Amniotic stem cell (primary cell): ENCODE measurements around the gene CHD2.
"Not testable (repeated sequence)": the region's sequence is repeated elsewhere in the genome, so short reads cannot be mapped to it uniquely, and the experiment has no call there.

ENCODE experiments used
- DNase-seq: peaks from one replicate; lab custom pipeline; 2025; lab: John Stamatoyannopoulos, UW

The CHD2 gene

DNA sequence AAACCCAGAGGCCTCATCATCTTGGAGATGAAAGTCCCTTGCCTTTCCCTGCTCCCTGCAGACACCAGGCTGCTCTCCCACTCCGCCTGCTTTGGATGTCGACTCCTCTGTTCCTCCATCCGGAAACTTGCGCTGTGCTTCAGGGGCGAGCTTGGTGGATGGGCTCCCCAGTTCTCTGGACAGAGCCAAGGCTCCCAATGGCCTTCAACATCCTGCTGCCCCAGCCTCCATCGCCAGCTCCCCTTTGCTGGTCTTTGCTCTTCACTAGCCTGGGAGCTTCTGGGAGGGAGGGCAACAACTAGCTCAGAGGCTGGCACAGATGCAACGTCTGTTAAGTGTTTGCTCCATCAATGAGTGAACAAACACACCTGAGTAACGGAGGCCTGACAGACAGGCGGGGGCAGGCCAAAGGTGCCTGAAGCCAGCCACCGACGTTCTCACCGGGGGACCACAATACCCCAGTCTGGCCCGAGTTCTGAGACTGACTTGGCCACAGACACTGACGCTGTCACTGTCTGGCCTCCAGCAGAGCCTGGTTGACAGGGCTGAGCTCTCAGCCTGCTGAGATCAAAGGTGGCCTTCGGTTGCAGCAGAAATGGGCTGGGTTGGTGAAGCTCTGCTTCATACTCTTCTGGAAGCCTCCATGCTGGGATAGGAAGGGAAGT lies 149.9 kb downstream of the CHD2 start:
- DNase-seq, result no peak

DNA sequence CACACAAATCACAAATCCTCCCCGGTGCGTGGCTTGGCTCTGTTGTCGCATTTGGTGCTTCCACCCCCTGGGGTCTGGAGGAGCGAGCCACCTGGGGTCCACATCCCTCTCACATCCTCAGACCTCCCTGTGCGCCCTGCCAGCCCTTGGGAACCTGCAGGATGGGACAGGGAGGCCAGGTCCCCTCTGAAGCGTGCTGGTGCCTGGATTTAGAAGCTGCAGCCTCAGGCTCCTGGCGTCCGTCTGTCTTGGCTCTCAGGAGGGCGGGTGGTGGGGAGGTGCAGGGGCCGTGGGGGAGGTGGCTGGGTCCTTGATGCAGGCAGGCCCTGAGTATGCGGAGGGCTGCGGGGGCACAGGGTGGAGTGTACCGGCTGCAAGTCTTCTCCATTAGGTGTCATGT lies 150.5 kb downstream of the CHD2 start:
- DNase-seq, result no peak

DNA sequence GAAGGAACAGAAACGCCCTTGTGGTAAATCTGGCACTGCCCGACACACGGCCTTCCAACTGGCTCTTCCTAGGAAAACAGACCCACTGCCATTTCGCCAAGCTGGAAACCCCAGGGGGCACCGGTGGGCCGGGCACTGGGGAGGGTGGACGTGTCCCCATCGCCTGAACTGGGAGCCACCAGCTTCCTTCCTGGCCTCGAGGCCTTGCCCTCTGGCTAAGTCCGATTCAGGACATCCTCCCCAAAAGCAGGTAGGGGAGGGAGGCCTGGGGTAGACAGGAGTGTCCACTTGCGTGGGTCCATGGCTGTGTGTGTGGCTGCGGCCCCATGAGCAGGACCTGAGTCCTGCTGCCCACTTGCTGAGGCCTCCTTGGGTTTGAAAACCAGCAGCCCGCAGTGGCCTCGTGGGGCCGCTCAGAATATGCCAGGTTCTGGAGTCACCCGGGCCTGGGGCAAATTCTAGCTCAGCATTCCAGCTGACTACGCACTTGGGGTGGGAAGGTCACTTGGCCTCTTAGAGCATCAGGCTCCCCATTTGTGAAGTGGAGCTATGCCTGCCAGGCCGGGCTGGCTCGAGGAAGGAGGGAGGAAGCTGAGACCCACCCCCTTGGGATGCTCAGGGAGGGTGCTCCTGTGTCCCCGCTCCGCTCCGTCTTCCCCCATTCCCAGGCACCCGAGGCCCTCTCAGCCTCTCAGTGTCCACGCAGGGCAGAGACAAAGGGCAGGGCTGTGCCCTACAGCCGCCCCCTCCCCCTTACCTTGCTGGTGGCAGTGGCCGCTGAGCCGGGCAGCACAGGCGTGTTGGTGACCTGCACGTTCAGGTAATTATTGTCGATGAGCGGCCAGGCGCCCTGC lies 151.3 kb downstream of the CHD2 start:
- DNase-seq, result no peak

DNA sequence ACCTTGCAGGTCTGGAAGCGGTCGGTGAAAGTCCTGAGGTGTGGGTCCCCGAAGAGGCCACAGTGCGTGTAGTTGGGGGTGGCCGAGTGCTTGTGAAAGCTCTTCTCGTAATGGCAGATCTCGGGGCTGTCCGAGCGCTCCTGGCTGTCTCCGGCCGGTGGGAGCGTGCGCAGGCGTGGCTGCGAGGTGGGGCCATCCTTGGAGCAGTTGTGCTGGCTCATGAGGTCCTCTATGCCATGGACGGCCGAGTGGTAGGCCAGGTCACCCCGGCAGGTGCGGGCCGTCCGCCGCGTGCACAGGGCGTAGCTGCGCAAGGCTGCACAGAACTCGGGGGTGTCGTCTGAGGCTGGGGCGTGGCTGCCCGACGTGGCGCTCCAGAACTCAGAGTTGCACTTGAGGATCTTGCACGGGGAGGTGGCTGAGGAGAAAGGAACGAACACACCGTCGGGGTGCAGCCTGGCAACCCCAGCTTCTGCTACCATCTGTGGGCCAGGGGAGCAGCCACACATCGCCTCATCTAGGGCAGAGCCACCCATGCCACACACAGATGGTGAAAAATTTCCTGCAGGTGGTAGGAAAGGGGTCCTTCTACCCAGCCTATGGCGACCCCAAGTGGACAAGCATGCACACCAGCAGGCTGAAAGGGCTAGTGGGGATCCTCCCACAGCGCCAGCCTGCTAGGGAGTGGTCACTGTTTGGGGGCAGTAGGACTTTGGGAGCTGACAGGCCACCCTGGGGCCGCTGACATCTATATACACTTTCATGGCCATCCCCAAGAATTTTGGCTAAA lies 152.2 kb downstream of the CHD2 start:
- DNase-seq, result no peak

DNA sequence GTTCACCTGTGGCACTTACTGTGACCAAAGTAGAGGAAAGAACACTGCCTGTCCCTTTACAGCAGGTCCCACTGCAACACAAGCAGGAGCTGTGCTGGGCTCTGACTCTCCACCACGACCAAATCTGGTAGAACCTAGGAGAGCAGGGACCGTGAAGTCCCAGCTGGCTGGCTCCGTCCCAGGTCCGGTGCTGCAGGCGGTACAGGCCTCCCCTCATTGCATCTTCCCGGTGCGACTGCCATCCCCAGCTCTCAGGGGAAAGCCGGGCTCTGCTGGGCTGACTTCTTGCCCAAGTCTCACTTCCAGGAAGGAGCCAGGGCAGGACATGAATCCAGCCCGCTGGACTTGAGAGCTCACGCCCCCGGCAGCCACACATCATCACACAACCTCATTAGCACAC lies 155.1 kb downstream of the CHD2 start:
- no peak for DNase-seq

DNA sequence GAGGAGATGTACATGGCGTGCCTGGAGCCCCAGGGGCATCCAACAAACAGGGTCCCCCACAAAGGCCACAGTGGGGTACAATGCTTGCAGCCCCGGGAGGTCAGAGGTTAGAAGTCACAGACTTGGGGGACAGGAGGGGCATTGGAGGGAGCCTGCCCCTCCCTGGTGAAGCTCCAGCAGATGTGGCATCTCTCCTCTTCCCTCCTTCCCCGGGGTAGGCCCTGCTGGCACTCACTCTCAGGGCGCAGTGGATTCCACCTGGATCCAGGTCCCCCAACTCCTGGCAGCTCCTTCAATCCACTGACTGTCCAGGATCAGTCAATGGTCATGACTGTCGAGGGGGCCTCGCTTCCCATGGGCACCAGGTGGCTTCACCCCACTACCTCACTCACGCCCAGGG lies 156.7 kb downstream of the CHD2 start:
- no peak for DNase-seq

DNA sequence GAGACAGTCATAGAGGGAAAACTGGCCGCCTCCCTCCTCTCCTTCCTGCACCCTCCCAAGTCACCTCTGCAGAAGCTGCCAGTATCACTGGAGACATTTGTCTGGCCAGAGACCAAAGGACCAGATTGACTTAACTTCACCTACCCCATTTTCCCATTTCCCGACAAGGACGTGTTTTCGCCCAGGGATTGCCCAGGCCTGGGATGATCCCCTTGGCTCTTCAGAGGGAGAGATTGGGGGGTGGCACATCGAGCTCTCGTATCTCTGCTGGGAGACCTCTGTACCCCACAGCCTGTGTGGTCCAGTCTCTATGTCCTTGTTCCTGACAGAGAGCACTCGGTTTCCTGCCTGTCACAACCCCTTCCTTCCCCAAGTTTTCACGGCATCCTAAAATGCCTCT lies 157.5 kb downstream of the CHD2 start:
- no peak for DNase-seq

DNA sequence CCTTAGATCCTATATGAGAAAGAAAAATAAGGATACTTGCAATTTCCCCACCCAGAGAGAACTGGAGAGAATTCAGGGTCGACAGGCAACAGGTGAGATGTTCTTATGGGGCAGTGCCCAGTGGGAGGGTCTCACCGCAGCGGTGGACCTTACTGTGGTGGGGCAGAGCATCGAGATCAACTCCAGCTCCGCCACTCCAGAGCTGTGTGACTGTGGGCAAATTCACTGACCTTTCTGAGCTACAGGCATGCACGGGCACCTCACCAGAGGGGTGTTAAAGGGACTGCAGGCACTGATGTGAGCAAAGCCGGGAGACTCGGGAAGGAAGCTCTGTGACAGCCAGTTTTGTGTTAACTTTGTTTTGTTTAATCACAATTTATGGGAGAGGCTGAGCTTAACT lies 158.0 kb downstream of the CHD2 start:
- DNase-seq, result no peak

DNA sequence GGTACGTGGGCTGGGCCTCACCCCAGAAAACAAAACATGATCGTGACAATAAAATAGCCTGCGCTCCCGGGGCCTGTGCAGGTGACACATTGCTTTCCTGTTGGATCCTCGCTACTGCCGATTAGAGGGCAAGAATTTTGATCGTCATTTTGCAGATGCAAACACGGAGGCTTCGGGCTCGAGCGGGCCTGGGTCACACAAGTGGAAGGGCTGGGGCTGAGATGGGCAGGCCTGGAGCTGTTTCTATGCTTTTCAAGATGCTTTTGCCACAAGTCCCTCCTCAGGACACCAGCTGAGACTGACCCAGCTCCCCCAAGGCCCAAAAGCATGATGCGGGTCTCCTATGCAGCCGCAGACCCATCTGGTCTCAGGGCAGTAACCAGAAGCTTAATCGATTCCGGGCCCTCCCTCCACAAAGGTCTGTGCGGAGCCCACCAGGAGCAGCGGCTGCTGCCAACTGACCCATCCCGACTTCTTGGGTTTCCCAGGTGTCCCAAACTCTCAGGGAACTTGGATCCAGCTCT lies 158.8 kb downstream of the CHD2 start:
- DNase-seq, result no peak

DNA sequence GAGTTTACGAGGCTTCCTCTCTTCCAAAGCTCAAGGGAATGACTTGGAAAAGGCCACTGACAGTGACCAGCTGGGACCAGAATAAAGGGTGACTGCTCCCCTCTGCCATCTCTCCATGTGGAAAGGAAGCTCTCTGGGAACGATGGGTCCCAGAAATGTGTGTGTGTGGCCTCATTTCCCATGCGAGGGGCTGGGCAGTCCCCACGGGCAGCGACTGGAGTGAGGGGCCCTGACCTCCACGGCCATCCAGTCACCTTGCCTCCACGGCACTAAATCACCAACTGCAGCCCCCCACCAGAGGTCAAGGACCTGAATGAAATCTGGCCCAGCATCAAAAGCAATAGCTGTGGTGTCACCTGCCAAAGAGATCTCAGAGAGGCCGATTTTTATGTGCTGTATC lies 159.3 kb downstream of the CHD2 start:
- no peak for DNase-seq

DNA sequence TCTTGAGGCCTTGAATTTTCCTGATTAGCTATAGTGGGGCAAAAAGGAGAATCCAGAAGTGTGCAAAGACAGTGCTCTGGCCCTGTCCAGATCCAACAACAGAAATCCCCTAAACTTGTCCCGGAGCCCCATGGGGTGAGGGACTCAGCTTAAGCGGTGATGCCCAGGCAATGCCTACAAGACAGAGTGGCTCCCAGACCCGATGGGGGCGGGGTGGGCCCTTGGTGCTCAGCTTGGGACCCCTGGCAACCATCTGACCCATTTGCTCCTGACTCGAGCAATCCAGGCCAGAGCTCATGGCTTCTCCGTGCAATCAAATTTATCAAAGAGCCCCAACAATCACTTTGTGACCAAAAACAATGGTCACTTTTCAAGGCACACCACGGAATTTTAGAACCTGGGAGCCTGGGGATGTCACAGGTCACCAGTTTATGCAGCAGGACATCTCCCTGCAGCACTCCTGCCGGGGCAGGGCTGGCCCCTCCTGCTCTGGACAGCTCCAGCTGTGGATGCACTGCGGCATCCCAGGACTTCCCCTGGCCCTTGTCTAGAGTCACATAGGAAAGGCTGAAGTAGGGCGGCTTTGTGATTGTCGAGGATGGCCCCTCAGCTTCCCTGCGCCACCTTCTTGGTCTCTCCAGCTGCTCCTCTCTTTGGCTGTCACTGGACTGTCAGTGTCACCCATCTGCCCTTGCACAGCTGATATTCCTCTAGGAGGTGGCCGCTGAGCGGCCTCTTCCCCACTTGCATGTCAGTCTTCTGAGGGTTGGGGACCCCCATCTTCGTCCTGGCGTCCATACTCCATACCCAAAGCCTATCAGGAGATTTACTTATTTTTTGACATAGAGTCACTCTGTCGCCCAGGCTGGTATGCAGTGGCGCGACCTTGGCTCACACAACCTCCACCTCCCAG lies 160.5 kb downstream of the CHD2 start:
- DNase-seq, result no peak

DNA sequence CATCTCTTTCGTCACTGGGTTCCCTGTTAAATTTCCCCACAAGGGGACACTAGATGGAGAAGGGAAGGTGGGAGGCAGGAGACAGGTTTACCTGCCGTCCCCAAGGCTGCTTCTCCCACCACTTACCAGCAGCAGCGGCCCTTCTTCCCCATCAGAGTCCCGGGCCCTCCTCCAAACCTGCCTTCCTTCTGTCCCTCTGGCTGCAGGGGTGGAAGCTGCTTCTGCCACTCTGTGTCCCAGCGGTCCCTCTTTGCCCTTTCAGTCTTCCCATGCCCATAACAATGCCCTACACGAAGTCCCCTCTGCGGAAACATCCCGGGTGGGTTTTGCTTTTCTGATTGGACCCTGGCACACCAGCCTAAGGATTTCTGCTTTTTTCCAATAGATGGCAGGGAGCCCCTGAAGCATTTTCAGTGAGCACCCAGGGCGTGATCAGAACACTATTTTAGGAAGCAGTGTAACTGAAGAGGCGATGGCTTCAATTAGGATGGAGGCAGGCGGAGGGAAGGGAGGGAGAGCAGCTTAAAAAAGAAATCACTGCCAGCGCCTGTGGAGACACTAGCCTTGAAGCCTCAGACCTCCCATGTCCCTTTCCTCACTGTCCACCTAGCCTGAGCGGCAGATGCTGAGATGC lies 162.6 kb downstream of the CHD2 start:
- not testable (repeated sequence) for DNase-seq

DNA sequence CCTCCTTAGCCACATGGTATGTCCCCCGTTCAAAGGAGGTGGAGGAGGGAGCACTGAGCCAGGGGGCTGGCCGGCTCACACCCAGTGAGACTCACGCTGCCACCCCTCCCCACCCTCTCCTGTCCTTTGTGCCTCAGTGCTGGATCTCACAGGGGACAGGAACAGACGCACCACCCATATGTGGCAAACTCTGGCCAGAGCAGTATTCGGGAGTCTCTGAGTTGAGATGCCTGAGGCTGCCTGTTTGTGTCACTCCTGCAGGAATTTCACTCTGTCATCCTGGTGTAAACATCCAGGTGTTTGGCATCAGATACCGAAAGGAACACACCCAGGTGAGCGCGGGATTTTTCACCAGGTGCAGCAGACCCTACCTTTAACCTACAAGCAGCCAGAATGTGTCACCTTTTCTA lies 163.1 kb downstream of the CHD2 start:
- DNase-seq, result no peak

DNA sequence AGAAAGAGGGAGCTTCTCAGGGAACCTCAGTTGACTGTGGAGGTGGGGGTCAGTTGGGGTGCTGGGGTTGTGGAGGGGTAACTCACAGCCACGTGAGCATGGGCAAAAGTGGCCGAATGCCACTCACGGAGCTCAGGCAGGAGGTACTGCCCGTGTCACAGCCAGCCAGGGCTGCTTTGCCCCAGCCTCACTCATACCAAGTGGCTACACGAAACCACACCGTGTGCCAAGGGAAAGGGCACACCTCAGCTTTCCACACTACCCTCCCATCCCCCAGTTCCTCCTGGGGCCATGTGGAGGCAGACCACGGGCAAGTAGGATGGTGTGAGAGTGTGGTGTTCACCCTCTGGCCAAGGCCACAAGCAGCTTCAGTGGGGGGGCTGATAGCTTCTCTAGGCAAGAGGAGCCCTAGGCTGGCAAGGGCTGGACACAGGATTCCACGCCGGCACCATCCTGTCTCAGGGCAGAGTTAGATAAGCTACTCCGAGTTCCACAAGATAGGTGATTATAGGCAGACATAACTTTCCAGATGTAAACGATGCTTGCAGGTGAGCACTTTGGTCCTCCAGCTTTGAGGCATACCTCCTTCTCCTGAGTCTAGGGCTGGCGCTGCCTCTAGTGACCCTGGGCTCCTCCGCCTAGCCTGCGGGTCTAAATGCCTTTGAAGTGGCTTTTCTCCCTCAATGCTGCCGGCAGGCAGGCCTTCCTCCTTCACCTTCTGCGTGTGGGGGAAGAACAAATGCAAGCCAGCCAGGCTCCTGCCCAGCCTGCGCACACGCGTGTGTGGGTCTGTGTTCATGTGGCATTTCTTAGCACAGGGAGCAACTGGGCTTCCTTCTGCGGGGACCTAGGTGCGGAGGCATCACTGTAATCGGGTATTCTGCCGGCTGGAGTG lies 163.9 kb downstream of the CHD2 start:
- DNase-seq, result no peak

DNA sequence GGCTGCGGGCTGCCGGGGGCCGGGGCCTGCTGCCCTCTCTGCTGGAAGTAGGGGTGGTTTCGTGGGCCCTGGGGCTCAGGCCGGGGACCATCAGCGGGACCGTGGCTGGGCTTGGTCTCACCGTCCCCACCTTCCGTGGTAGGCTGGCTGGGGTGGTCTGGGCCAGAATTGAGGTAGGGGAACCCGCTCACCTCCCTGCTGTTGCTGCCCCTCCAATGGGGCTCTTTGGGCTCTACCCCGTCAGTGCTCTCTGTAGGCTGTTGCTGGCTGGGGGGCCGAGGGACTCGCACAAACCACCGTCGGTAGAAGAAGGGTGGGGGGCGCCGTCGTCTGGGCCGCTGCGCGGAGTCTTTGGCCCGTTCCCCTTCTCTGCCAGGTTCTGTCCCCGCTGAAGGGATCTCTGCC lies 165.5 kb downstream of the CHD2 start:
- DNase-seq, result no peak

DNA sequence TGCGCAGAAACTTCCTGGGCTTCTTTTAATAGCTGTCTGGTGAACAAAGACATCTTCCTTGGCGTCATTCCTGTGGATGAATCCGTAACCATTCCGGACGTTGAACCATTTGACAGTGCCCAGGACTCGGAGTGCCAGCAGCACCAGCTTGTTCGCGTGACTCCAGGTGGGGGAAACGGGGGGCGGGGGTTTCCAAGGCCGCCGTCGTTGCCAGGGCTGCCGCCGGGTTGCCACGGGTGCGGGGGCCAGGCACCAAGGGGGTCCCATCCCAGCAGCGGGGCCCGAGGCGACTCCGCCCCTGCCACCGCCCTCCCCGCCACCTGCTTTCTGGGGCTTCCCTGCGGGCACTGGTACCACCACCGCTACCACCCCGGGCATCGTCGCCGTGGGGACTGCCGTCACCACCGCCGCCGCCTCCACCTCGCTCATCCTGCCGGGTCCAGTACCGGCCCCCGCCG lies 166.1 kb downstream of the CHD2 start:
- no peak for DNase-seq

DNA sequence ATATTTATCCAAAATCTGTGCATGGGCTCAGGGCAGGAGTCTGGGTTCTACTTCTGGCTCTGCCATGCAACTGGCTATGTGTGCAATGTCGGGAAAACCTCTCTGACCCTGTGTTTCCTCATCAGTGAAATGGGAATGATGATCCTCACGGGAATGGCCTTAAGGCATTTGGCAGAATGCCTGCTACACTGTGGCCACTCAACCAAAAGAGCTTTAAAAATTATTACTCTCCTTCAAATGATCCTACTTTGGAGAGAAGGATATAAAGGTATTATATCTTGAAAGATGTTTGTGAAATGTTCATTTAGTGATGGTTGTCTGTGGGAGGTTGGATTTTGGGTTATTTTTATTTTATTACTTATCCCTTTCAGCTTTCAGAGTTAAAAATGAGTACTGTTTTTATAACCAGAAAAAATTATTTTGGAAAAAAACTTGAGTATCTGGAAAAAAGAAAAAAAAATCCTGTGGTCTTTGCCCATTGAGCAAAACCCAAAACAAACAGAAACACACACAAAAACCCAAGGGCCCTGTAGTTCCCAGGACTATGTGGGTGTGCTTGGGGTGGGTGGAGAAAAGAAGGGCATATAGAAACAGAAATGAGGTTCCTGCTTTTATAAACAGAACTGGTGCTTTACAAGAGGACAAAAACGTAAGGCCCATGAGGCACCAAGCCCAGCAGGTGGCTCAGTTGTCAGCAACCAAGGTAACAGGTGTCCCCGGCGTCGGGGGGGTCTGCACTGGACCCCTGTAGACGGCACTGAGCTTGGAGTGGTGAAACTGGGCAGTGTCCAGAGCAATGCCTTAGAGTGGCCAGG lies 166.9 kb downstream of the CHD2 start:
- DNase-seq, result no peak

DNA sequence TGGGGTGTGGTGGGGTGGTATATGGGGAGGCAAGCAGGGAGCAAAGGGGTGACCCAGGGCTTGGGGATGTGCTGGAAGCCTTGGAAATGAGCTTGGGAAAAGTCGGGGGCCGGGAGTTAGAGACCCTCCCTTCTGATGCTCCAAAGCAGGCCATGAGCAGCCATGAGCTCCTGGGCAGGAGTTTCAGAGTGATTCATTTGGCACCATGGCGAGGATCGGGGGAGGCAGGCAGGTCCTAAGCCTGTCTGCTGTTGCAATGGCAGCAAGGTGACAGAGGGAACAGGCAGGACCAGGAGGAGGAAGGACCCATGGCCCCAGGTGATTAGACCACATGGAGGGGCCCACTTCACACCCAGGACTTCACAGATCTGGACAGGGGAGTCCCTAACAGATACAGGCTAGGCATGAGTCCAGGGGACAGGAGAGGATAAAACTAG lies 167.5 kb downstream of the CHD2 start:
- DNase-seq, result no peak
